DND-41 (cell line): ENCODE data around the gene LRRC43.

Experiments
- ATAC-seq: fragments of 200-7000 bp; cut with Tn5 transposase; 3 replicates; pipeline ENCODE4 v1.9.1; 2021; ENCODE audit warnings: low read depth; ENCODE audit not compliant: insufficient read depth
- DNase-seq: peaks from one replicate; pipeline ENCODE4 v3.0.0-alpha.2; 2020
- H2AFZ ChIP-seq: 2 replicates; pipeline ENCODE4 v1.6.0; 2012; ENCODE audit warnings: low read depth, low read length
- H3K27ac ChIP-seq: 2 replicates; pipeline ENCODE4 v1.5.1; 2012; ENCODE audit warnings: low read length, inconsistent platforms
- H3K27me3 ChIP-seq: fragments of 200-600 bp; sonication (generic); 2 replicates; pipeline ENCODE4 v1.6.0; 2012; ENCODE audit warnings: low read length, mild to moderate bottlenecking, inconsistent platforms; ENCODE audit not compliant: insufficient read depth, poor library complexity
- H3K36me3 ChIP-seq: 2 replicates; pipeline ENCODE4 v1.5.1; 2012; ENCODE audit warnings: low read length, inconsistent platforms; ENCODE audit not compliant: insufficient read depth
- H3K4me1 ChIP-seq: 2 replicates; pipeline ENCODE4 v1.5.1; 2012; ENCODE audit warnings: mild to moderate bottlenecking, low read length; ENCODE audit not compliant: insufficient read depth
- H3K4me2 ChIP-seq: 2 replicates; pipeline ENCODE4 v1.6.0; 2012; ENCODE audit warnings: mild to moderate bottlenecking, moderate library complexity, low read length, inconsistent platforms; ENCODE audit not compliant: insufficient read depth
- H3K4me3 ChIP-seq, 2 experiments: fragments of 200-600 bp in 1 of 2; shearing (Covaris generic) in 1 of 2; 2 replicates each; pipeline ENCODE4 v1.5.1; 2012 to 2016; ENCODE audit warnings: inconsistent platforms in 2 of 2, low read length in 2 of 2, mild to moderate bottlenecking in 2 of 2, low read depth in 1 of 2, moderate library complexity in 1 of 2
- H3K79me2 ChIP-seq: 2 replicates; pipeline ENCODE4 v1.6.0; 2012; ENCODE audit warnings: low read length, inconsistent platforms; ENCODE audit not compliant: insufficient read depth
- H3K9ac ChIP-seq: 2 replicates; pipeline ENCODE4 v1.6.0; 2012; ENCODE audit warnings: low read depth, mild to moderate bottlenecking, inconsistent platforms, low read length, moderate library complexity
- H3K9me3 ChIP-seq: 2 replicates; pipeline ENCODE4 v1.5.1; 2012; ENCODE audit warnings: low read length, moderate library complexity, mild to moderate bottlenecking, inconsistent platforms; ENCODE audit not compliant: insufficient read depth, severe bottlenecking
- H4K20me1 ChIP-seq: 2 replicates; pipeline ENCODE4 v1.6.0; 2012; ENCODE audit warnings: low read length; ENCODE audit not compliant: insufficient read depth
- CTCF ChIP-seq: IDR thresholded peaks from 2 replicates; pipeline ENCODE4 v1.5.1; 2012; ENCODE audit warnings: borderline replicate concordance, low read length, moderate library complexity, mild to moderate bottlenecking; ENCODE audit not compliant: poor library complexity, severe bottlenecking; ENCODE audit errors: extremely low read depth
- EZH2 ChIP-seq: IDR thresholded peaks from 3 replicates; pipeline ENCODE4 v1.6.1; 2012; ENCODE audit warnings: borderline replicate concordance, low read depth, mild to moderate bottlenecking, moderate library complexity, low read length, inconsistent platforms; ENCODE audit not compliant: severe bottlenecking

LRRC43 gene, protein sequence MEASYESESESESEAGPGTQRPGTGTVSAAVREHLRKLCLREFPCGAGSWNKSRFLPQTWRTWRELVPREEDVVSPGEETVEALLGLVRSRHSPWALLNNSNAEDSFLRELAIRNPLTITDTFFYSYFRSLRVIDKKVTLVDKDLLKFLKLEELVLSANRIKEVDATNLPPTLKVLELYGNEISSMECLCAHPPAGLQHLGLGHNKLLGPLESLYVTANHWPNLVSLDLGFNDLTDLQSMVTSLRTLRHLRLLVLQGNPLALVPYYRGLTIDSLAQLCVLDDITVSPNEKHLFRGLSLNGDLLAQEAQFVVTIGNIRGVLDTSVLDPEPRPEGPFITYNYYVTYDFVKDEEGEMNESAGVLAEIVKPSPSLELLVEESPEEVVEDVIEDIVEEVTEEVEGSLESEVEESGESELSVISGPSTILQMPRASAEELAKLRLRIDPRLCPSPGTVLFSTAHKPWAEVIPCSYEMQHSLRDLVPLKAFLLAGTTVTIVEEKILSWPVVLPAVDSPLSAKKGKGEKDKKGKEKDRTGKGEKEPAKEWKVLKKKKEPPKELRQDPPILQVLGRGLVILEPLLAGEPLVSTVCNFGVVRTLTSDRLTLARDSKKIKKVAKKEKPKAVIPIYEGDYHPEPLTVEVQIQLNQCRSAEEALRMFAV

GRCh38 chr12:122182887-122183587, at the start of gene LRRC43:
Gene LRRC43, plus strand, starts transcription at chr12:122183123. Its CDS starts 22 bp downstream, at chr12:122183145.
- DNase-seq: no peak
- no peak for ATAC-seq
- Histone ChIP-seq H3K4me2 (no peak within 1 kb of the TSS), H3K9me3 (no peaks in the 10 kb centered on the region), H3K4me1 (no peaks in the 10 kb centered on the region), H3K9ac (no peak within 1 kb of the TSS), H4K20me1 (no peaks in the 10 kb centered on the region), H3K4me3 (no peak within 1 kb of the TSS), H3K27me3 (peaks cover 3% of the 10 kb centered on the region), H2AFZ (no peak within 1 kb of the TSS), H3K27ac (no peak within 1 kb of the TSS), H3K36me3 (no peaks in the 10 kb centered on the region), H3K79me2 (no peaks in the 10 kb centered on the region)
- no peak for TF ChIP-seq EZH2
- no peak for TF ChIP-seq CTCF

DNA sequence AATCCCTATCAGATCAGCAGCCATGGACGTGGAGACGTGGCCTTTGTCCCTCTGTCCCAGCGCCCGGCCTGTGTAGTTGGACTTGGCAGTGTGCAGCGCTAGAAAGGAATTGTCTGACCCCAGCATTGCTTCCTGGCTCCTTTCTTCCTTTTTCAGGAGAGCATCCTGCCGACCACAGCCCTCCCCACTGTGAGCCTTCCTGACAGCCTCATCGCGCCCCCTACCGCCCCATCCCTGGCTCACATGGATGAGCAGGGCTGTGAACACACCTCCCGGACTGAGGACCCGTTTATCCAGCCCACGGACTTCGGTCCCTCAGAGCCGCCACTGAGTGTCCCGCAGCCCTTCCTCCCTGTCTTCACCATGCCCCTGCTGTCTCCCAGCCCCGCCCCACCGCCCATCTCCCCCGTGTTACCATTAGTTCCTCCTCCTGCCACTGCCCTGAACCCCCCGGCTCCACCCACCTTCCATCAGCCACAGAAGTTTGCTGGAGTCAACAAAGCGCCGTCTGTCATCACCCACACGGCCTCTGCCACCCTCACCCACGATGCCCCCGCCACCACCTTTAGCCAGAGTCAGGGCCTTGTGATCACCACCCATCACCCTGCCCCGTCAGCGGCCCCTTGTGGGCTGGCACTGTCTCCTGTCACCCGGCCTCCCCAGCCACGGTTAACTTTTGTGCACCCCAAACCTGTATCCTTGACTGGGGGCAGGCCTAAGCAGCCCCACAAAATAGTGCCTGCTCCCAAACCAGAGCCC, 49.6 kb upstream of the LRRC43 start:
- no peaks in the 10 kb centered on the region for H3K4me1 ChIP-seq
- peaks cover 78% of the 10 kb centered on the region for H3K36me3 ChIP-seq
- H4K20me1 ChIP-seq: 0 out of 2 replicates have a peak, but pooled peaks cover 6% of the 10 kb centered on the region
- H3K27ac ChIP-seq: no peak overlapping the region
- H3K9me3 ChIP-seq: no peaks in the 10 kb centered on the region
- TF ChIP-seq CTCF (no peak), EZH2 (no peak)
- no peaks in the 10 kb centered on the region for H3K79me2 ChIP-seq
- H3K4me2 ChIP-seq: no peak overlapping the region
- H3K9ac ChIP-seq: no peak overlapping the region
- H3K4me3 ChIP-seq: no peak overlapping the region
- DNase-seq (no peak), ATAC-seq (no peak)
- no peak overlapping the region for H2AFZ ChIP-seq
- no peaks in the 10 kb centered on the region for H3K27me3 ChIP-seq

- H3K36me3 ChIP-seq: peaks cover 61% of the 10 kb centered on the region
- H3K9me3 ChIP-seq: no peaks in the 10 kb centered on the region
- TF ChIP-seq EZH2: no peak
- no peak for TF ChIP-seq CTCF
- H4K20me1 ChIP-seq: 0 out of 2 replicates have a peak, but pooled peaks cover 6% of the 10 kb centered on the region
- no peaks in the 10 kb centered on the region for H3K27me3 ChIP-seq
- H3K4me1 ChIP-seq: no peaks in the 10 kb centered on the region
- no peak overlapping the region for H3K27ac ChIP-seq
- ATAC-seq: no peak
- DNase-seq: no peak
- no peak overlapping the region for H2AFZ ChIP-seq
- H3K4me2 ChIP-seq: no peak overlapping the region
- H3K9ac ChIP-seq: no peak overlapping the region
- H3K79me2 ChIP-seq: no peaks in the 10 kb centered on the region
- no peak overlapping the region for H3K4me3 ChIP-seq
Measured at GRCh38 chr12:122135437-122136031, 47.4 kb upstream of the LRRC43 start.
